Activated CD4-positive, alpha-beta T cell treated with anti-CD3 and anti-CD28 coated beads, Interleukin-2, amount 10 ng/mL, durations not matched to agents 7 days and 5 days (primary cell): ENCODE data around the gene S100A1. TPM values are rescaled to one million over a fixed set of nuclear protein-coding genes. Genes with fewer than 3 reads are reported as not detected.
"Not testable (repeated sequence)": the region's sequence is repeated elsewhere in the genome, so short reads cannot be mapped to it uniquely, and the experiment has no call there.

Experiments
- CTCF ChIA-PET: fragments of 350-600 bp; sonication (Branson Sonifier 250); formaldehyde crosslinking; loops from one replicate; lab custom pipeline; 2021; ENCODE audit warnings: antibody characterized with exemption; lab: Charles Lee
- POLR2A ChIA-PET: fragments of 350-600 bp; sonication (Branson Sonifier 250); formaldehyde crosslinking; loops from one replicate; lab custom pipeline; 2021; ENCODE audit warnings: antibody characterized with exemption; lab: Charles Lee
- DNase-seq: peaks from one replicate; pipeline ENCODE4 v3.0.0-alpha.2; 2020
- H3K27ac Mint-ChIP-seq: one replicate; pipeline ENCODE4 v1.8.0; 2021; ENCODE audit warnings: mild to moderate bottlenecking, moderate library complexity, mixed read lengths
- H3K27me3 Mint-ChIP-seq: one replicate; pipeline ENCODE4 v1.8.0; 2021; ENCODE audit warnings: mixed read lengths
- H3K36me3 Mint-ChIP-seq: one replicate; pipeline ENCODE4 v1.8.0; 2021; ENCODE audit warnings: low read depth, mixed read lengths
- H3K4me1 Mint-ChIP-seq: one replicate; pipeline ENCODE4 v1.8.0; 2021; ENCODE audit warnings: mixed read lengths
- H3K4me3 Mint-ChIP-seq: one replicate; pipeline ENCODE4 v1.8.0; 2021; ENCODE audit warnings: mild to moderate bottlenecking, moderate library complexity, mixed read lengths
- H3K9me3 Mint-ChIP-seq: one replicate; pipeline ENCODE4 v1.8.0; 2021; ENCODE audit warnings: mixed read lengths
- total RNA-seq, 2 experiments: library from RNA; stranded (reverse); gene quantifications; one replicate each; pipeline ENCODE4 v1.2.3, GENCODE V29; 2021

The S100A1 gene
- total RNA-seq, 2 experiments from 2014 or later = not detected

DNA sequence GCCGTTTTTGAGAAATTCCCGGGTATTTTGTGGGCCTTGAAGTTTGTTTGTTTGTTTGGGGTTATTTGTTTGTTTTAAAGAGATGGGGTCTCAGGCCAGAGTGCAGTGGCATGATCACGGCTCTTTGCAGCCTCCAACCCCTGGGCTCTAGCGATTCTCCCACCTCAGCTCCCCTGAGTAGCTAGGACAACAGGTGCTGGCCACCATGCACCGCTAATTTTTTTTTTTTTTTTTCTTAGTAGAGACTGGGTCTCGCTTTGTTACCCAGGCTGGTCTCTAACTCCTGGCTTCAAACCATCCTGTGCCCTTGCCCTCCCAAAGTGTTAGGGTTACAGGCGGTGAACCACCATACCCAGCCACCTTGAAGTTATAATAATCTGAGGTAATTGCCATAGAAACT, 7.6 kb downstream of the S100A1 start:
- Mint-ChIP-seq H3K9me3 (no peaks in the 10 kb centered on the region), H3K36me3 (peaks cover 44% of the 10 kb centered on the region), H3K27ac (no peak overlapping the region), H3K4me1 (peaks cover 43% of the 10 kb centered on the region), H3K27me3 (no peaks in the 10 kb centered on the region), H3K4me3 (peak overlapping the region; percentile 92)
- ChIA-PET POLR2A (no interaction called here), CTCF (interaction anchor here (0.9 to 1.4 kb wide), 3 partner anchors 12 to 36 kb away, joined by 3 to 6 read pairs (median 3); no protein-coding TSS in a partner anchor)
- no peak for DNase-seq

DNA sequence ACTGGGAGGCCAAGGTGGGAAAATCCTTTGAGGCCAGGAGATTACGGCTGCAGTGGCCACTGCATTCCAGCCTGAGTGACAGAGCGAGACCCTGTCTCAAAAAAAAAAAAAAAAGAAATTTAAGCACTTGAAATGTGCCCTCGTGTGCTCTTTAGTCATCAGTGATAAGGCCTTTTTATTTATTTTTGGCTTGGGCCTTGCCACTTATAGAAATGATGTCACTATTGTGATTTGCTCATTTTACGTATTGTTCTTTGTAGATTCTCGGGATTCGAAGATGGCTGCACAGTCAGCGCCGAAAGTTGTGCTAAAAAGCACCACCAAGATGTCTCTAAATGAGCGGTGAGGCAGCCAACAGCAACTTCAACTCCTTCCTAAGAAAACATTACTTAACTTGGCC, 8.1 kb downstream of the S100A1 start:
- Mint-ChIP-seq H3K9me3 (no peaks in the 10 kb centered on the region), H3K4me3 (peak overlapping the region; percentile 92), H3K27me3 (no peaks in the 10 kb centered on the region), H3K27ac (no peak overlapping the region), H3K4me1 (peaks cover 46% of the 10 kb centered on the region), H3K36me3 (peaks cover 48% of the 10 kb centered on the region)
- CTCF ChIA-PET = interaction anchor here (0.9 kb wide), 1 partner anchor 15 kb away, joined by 3 read pairs; no protein-coding TSS in a partner anchor
- no peak for DNase-seq
- POLR2A ChIA-PET = no interaction called here

- H3K4me3 Mint-ChIP-seq = no peak overlapping the region
- H3K27ac Mint-ChIP-seq = no peak overlapping the region
- H3K4me1 Mint-ChIP-seq = peaks cover 39% of the 10 kb centered on the region
- DNase-seq = no peak
- H3K9me3 Mint-ChIP-seq = no peaks in the 10 kb centered on the region
- H3K27me3 Mint-ChIP-seq = no peaks in the 10 kb centered on the region
- H3K36me3 Mint-ChIP-seq = peaks cover 66% of the 10 kb centered on the region
- POLR2A ChIA-PET = interaction anchor here (0.6 kb wide), 1 partner anchor 123 kb away, joined by 3 read pairs; no protein-coding TSS in a partner anchor
- CTCF ChIA-PET = interaction anchor here (1.1 to 2.7 kb wide), 3 partner anchors 11 to 105 kb away, joined by 3 to 7 read pairs (median 3); partner anchors contain the start of gene S100A13
Measured at GRCh38 chr1:153638261-153638660, 10.0 kb downstream of the S100A1 start.

- no peak overlapping the region for H3K4me3 Mint-ChIP-seq
- peaks cover 41% of the 10 kb centered on the region for H3K4me1 Mint-ChIP-seq
- ChIA-PET CTCF (interaction anchor here (1.5 to 2.7 kb wide), 2 partner anchors 12 to 13 kb away, joined by 5 to 7 read pairs; partner anchors contain the start of gene S100A13), POLR2A (no interaction called here)
- no peaks in the 10 kb centered on the region for H3K9me3 Mint-ChIP-seq
- no peaks in the 10 kb centered on the region for H3K27me3 Mint-ChIP-seq
- H3K36me3 Mint-ChIP-seq = peaks cover 76% of the 10 kb centered on the region
- H3K27ac Mint-ChIP-seq = no peak overlapping the region
- no peak for DNase-seq
Measured at GRCh38 chr1:153639280-153639679, 11.0 kb downstream of the S100A1 start.

DNA sequence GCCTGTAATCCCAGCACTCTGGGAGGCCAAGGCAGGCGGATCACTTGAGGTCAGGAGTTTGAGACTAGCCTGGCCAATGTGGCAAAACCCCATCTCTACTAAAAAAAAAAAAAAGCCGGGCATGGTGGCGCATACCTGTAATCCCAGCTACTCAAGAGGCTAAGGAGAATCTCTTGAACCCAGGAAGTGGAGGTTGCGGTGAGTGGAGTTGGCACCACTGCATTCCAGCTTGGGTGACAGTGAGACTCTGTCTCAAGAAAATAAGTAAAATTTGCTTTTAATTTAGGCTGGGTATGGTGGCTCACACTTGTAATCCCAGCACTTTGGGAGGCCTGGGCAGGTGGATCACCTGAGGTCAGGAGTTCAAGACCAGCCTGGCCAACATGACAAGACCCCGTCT, 12.0 kb downstream of the S100A1 start:
- Mint-ChIP-seq H3K4me1 (peaks cover 45% of the 10 kb centered on the region), H3K36me3 (peaks cover 79% of the 10 kb centered on the region)
- H3K27me3 Mint-ChIP-seq, POLR2A ChIA-PET, H3K9me3 Mint-ChIP-seq, DNase-seq, H3K4me3 Mint-ChIP-seq, H3K27ac Mint-ChIP-seq: not testable (repeated sequence)
- CTCF ChIA-PET = interaction anchor here (0.6 to 2.7 kb wide), 3 partner anchors 12 to 37 kb away, joined by 3 to 7 read pairs (median 5); partner anchors contain the start of gene S100A13

- no peak overlapping the region for H3K4me3 Mint-ChIP-seq
- no peaks in the 10 kb centered on the region for H3K27me3 Mint-ChIP-seq
- POLR2A ChIA-PET = no interaction called here
- peaks cover 48% of the 10 kb centered on the region for H3K4me1 Mint-ChIP-seq
- H3K9me3 Mint-ChIP-seq = no peaks in the 10 kb centered on the region
- CTCF ChIA-PET = interaction anchor here (1.1 to 2.7 kb wide), 2 partner anchors 11 to 130 kb away, joined by 6 to 7 read pairs; no protein-coding TSS in a partner anchor
- H3K36me3 Mint-ChIP-seq = peaks cover 83% of the 10 kb centered on the region
- no peak overlapping the region for H3K27ac Mint-ChIP-seq
- DNase-seq = no peak
Measured at GRCh38 chr1:153640861-153641260, 12.6 kb downstream of the S100A1 start.

GRCh38 chr1:153642161-153642560, 13.9 kb downstream of the S100A1 start:
- DNase-seq = no peak

GRCh38 chr1:153643100-153643499, 14.9 kb downstream of the S100A1 start:
- H3K27ac Mint-ChIP-seq = no peak overlapping the region
- no peaks in the 10 kb centered on the region for H3K27me3 Mint-ChIP-seq
- no peaks in the 10 kb centered on the region for H3K9me3 Mint-ChIP-seq
- no peak overlapping the region for H3K4me3 Mint-ChIP-seq
- no peak for DNase-seq
- ChIA-PET POLR2A (interaction anchor here (1.8 kb wide), 1 partner anchor 9 kb away, joined by 5 read pairs; the partner anchor contains the start of gene CHTOP), CTCF (interaction anchor here (1.2 to 2.1 kb wide), 5 partner anchors 9 to 111 kb away, joined by 3 to 8 read pairs (median 5); partner anchors contain the start of genes CHTOP and S100A1)
- H3K4me1 Mint-ChIP-seq = peaks cover 50% of the 10 kb centered on the region
- H3K36me3 Mint-ChIP-seq = peaks cover 82% of the 10 kb centered on the region

More at GRCh38 chr1:153642161-153642560, 13.9 kb downstream of the S100A1 start:
- no peak overlapping the region for H3K4me3 Mint-ChIP-seq
- peaks cover 83% of the 10 kb centered on the region for H3K36me3 Mint-ChIP-seq
- no peak overlapping the region for H3K27ac Mint-ChIP-seq
- H3K27me3 Mint-ChIP-seq = no peaks in the 10 kb centered on the region
- POLR2A ChIA-PET = no interaction called here
- CTCF ChIA-PET = interaction anchor here (1.1 kb wide), 1 partner anchor 131 kb away, joined by 6 read pairs; no protein-coding TSS in a partner anchor
- peaks cover 49% of the 10 kb centered on the region for H3K4me1 Mint-ChIP-seq
- H3K9me3 Mint-ChIP-seq = no peaks in the 10 kb centered on the region

DNA sequence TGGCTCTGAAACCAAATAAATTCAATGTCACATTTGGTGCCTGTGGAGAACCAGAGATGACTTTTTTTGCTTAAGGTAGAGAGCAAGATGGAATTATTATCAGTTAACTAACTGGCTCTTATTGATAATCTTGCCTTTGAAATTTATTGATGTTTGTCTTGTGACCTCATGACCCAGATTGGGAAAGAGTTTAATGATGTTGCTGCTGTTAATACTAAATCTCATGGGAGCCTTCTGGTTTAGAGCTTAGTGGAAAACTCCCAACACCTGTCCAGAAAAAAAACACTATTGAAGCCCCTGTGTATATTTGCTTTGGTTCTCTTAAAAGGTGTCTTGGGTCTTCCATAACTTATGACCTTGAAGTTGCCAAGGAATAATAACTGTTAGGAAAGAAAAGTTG, 15.6 kb downstream of the S100A1 start:
- peaks cover 76% of the 10 kb centered on the region for H3K36me3 Mint-ChIP-seq
- no peaks in the 10 kb centered on the region for H3K9me3 Mint-ChIP-seq
- H3K27ac Mint-ChIP-seq = no peak overlapping the region
- ChIA-PET POLR2A (interaction anchor here (1.8 kb wide), 1 partner anchor 10 kb away, joined by 5 read pairs; the partner anchor contains the start of gene CHTOP), CTCF (interaction anchor here (0.5 to 2.1 kb wide), 6 partner anchors 9 to 499 kb away, joined by 3 to 8 read pairs (median 4); partner anchors contain the start of genes CHTOP and S100A1)
- DNase-seq = no peak
- H3K4me3 Mint-ChIP-seq = no peak overlapping the region
- H3K4me1 Mint-ChIP-seq = peaks cover 53% of the 10 kb centered on the region
- no peaks in the 10 kb centered on the region for H3K27me3 Mint-ChIP-seq

DNA sequence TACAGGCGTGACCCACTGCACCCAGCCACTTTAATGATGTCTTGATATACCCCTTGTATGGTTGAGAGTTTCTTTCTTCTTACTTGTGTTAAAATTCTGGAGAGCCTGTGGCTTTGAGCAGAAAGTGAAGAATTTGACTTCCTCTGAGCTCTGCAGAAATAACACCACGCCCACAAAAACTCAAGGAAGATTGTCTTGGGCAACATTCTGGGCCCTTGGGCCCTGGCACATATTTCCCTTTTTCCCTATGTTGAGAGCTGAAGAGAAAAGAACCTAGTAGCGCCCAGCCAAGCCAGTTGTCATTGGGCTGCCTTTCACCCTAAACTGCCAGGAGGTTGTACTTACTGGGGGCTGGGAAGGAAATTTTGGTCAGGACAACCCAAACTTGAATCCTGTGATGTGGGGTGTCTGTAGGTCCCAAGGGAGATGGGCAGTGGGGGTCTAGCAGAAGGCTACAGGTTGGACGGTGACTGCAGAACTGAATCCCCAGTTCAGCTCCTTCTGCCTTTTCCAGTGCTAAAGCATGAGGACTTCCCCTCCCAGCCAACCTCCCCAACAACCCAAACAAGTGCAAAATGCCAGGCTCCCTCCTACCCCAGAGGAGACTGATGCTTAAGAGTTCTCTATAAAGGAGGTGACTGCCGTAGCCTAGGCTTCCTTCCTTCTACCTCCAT, 18.6 kb downstream of the S100A1 start:
- DNase-seq = no peak
- H3K27me3 Mint-ChIP-seq = no peaks in the 10 kb centered on the region
- peaks cover 58% of the 10 kb centered on the region for H3K36me3 Mint-ChIP-seq
- ChIA-PET POLR2A (no interaction called here), CTCF (interaction anchor here (1.0 to 2.3 kb wide), 2 partner anchors 10 to 11 kb away, joined by 3 to 6 read pairs; no protein-coding TSS in a partner anchor)
- H3K4me3 Mint-ChIP-seq = no peak overlapping the region
- no peaks in the 10 kb centered on the region for H3K9me3 Mint-ChIP-seq
- H3K4me1 Mint-ChIP-seq = peaks cover 61% of the 10 kb centered on the region
- H3K27ac Mint-ChIP-seq = peak overlapping the region; percentile 43

DNA sequence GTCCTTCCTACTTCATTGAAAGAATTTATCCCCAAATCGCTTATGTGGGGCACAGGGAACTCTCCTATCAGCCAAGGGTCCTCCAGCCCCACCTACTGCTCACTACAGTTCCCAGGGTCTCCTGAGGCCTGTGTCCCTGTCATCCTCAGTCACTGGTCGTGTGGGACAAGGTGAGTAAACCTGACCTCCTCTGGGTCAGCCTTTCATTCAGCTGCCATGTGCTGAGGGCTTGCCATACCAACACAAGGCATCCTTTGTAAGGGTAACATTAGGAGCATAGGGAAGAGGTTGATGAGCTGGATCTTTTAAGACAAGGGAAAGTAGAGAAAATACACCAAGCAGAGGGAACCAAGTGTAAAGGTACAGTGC, 19.1 kb downstream of the S100A1 start:
- H3K27me3 Mint-ChIP-seq = no peaks in the 10 kb centered on the region
- ChIA-PET CTCF (interaction anchor here (1.0 to 2.3 kb wide), 2 partner anchors 9 to 12 kb away, joined by 3 to 6 read pairs; no protein-coding TSS in a partner anchor), POLR2A (interaction anchor here (0.6 to 1.9 kb wide), 2 partner anchors 14 to 258 kb away, joined by 3 to 7 read pairs; partner anchors contain the start of gene CHTOP)
- no peak overlapping the region for H3K4me3 Mint-ChIP-seq
- H3K36me3 Mint-ChIP-seq = peaks cover 52% of the 10 kb centered on the region
- H3K27ac Mint-ChIP-seq = no peak overlapping the region
- H3K4me1 Mint-ChIP-seq = peaks cover 59% of the 10 kb centered on the region
- H3K9me3 Mint-ChIP-seq = no peaks in the 10 kb centered on the region
- no peak for DNase-seq

DNA sequence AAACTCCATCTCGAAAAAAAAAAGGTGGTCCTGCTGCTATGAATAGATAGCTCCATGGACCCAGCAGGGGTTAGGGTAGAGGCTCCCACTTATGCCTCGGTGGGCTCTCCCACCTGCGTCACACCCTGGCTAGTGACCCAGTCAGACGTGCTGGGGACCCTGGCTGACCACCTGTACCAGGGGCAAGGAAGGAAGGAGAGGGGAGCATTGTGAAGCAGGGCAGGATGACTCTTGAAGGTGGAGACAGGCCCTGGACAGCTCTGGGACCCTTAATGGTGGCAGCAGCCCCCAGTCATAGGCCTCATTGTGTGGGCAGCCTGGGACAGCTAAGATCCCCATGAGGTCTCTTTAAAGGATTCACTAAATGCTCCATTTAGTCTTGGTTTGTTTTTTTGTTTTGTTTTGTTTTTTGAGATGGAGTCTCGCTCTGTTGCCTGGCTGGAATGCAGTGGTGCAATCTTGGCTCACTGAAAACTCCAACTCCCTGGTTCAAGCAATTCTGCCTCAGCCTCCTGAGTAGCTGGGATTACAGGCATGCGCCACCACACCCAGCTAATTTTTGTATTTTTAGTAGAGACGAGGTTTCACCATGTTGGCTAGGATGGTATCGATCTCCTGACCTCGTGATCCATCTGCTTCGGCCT, 19.9 kb downstream of the S100A1 start:
- no peak overlapping the region for H3K4me3 Mint-ChIP-seq
- DNase-seq = no peak
- peaks cover 59% of the 10 kb centered on the region for H3K4me1 Mint-ChIP-seq
- H3K27ac Mint-ChIP-seq = peak overlapping the region; percentile 54
- POLR2A ChIA-PET = interaction anchor here (0.6 to 1.9 kb wide), 2 partner anchors 14 to 257 kb away, joined by 3 to 7 read pairs; partner anchors contain the start of gene CHTOP
- H3K27me3 Mint-ChIP-seq = no peaks in the 10 kb centered on the region
- H3K36me3 Mint-ChIP-seq = peaks cover 45% of the 10 kb centered on the region
- CTCF ChIA-PET = interaction anchor here (0.7 to 2.3 kb wide), 6 partner anchors 8 to 139 kb away, joined by 3 to 6 read pairs (median 4); partner anchors contain the start of gene S100A13
- no peaks in the 10 kb centered on the region for H3K9me3 Mint-ChIP-seq
